ENCODE measurements around the gene LAD1.

The LAD1 gene

GRCh38 chr1:201404055-201404454 is 4.9 kb upstream of the LAD1 start:
- WGBS (ENCODE audit: insufficient coverage, insufficient read length): no CpG with 5 or more reads among the region's 7 CpGs
- Histone ChIP-seq H3K9me3 (ENCODE audit: control insufficient read depth, insufficient read depth, low read length) (no peaks in the 10 kb centered on the region), H3K27me3 (ENCODE audit: control insufficient read depth, insufficient read depth, low read length) (peaks cover 1% of the 10 kb centered on the region; the same call in 1 of the 2 replicates), H3K36me3 (ENCODE audit: control insufficient read depth, insufficient read depth, low read length) (no peaks in the 10 kb centered on the region), H3K4me1 (ENCODE audit: control insufficient read depth, insufficient read depth, low read length) (no peaks in the 10 kb centered on the region; the same call in 1 of the 2 replicates), H3K4me3 (ENCODE audit: low read length) (no peak overlapping the region), H3K27ac (ENCODE audit: low read length) (no peak overlapping the region)
- DNase-seq (ENCODE audit: low read depth, low spot score): no peak

DNA sequence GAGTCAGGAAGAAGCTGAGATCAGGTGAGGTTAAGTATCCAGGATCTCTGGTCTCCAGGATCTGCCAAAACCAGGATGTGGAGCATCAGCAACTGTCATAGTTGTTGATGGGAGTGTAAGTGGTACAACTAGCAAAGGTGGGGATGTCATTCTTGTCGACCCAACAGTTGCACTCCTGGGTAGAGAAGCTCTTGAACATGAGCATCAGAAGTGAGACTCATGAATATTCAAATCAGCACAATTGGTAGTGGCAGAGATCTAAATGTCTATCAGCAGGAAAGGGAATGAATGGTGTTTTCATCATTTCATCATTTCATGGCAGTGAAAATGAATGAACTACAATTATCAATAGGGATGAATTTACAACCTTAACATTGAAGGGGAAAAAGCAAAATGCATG is 4.2 kb upstream of the LAD1 start:
- no CpG with 5 or more reads among the region's 1 CpG for WGBS (ENCODE audit: insufficient coverage, insufficient read length)
- Histone ChIP-seq H3K9me3 (ENCODE audit: control insufficient read depth, insufficient read depth, low read length) (no peaks in the 10 kb centered on the region), H3K4me1 (ENCODE audit: control insufficient read depth, insufficient read depth, low read length) (peaks cover 2% of the 10 kb centered on the region), H3K4me3 (ENCODE audit: low read length) (no peak overlapping the region), H3K27ac (ENCODE audit: low read length) (no peak overlapping the region), H3K27me3 (ENCODE audit: control insufficient read depth, insufficient read depth, low read length) (peaks cover 1% of the 10 kb centered on the region; the same call in 1 of the 2 replicates), H3K36me3 (ENCODE audit: control insufficient read depth, insufficient read depth, low read length) (no peaks in the 10 kb centered on the region)
- no peak for DNase-seq (ENCODE audit: low read depth, low spot score)

GRCh38 chr1:201401700-201402099 is 2.6 kb upstream of the LAD1 start:
- no peaks in the 10 kb centered on the region for H3K9me3 ChIP-seq (ENCODE audit: control insufficient read depth, insufficient read depth, low read length)
- DNase-seq (ENCODE audit: low read depth, low spot score): no peak
- no peaks in the 10 kb centered on the region for H3K36me3 ChIP-seq (ENCODE audit: control insufficient read depth, insufficient read depth, low read length)
- no CpG with 5 or more reads among the region's 2 CpGs for WGBS (ENCODE audit: insufficient coverage, insufficient read length)
- peaks cover 1% of the 10 kb centered on the region; the same call in 1 of the 2 replicates for H3K27me3 ChIP-seq (ENCODE audit: control insufficient read depth, insufficient read depth, low read length)
- H3K4me1 ChIP-seq (ENCODE audit: control insufficient read depth, insufficient read depth, low read length): peaks cover 2% of the 10 kb centered on the region
- no peak overlapping the region for H3K27ac ChIP-seq (ENCODE audit: low read length)
- H3K4me3 ChIP-seq (ENCODE audit: low read length): no peak overlapping the region

GRCh38 chr1:201400852-201401230 is 1.7 kb upstream of the LAD1 start:
- Histone ChIP-seq H3K4me1 (ENCODE audit: control insufficient read depth, insufficient read depth, low read length) (peaks cover 2% of the 10 kb centered on the region), H3K27ac (ENCODE audit: low read length) (no peak overlapping the region), H3K4me3 (ENCODE audit: low read length) (no peak overlapping the region), H3K27me3 (ENCODE audit: control insufficient read depth, insufficient read depth, low read length) (peaks cover 1% of the 10 kb centered on the region; the same call in 1 of the 2 replicates), H3K36me3 (ENCODE audit: control insufficient read depth, insufficient read depth, low read length) (no peaks in the 10 kb centered on the region), H3K9me3 (ENCODE audit: control insufficient read depth, insufficient read depth, low read length) (no peaks in the 10 kb centered on the region)
- no CpG with 5 or more reads among the region's 2 CpGs for WGBS (ENCODE audit: insufficient coverage, insufficient read length)
- DNase-seq (ENCODE audit: low read depth, low spot score): no peak

GRCh38 chr1:201400212-201400851 is 1.2 kb upstream of the LAD1 start:
- Histone ChIP-seq H3K4me3 (ENCODE audit: low read length) (no peak overlapping the region), H3K27ac (ENCODE audit: low read length) (no peak overlapping the region), H3K4me1 (ENCODE audit: control insufficient read depth, insufficient read depth, low read length) (peaks cover 2% of the 10 kb centered on the region), H3K36me3 (ENCODE audit: control insufficient read depth, insufficient read depth, low read length) (no peaks in the 10 kb centered on the region), H3K27me3 (ENCODE audit: control insufficient read depth, insufficient read depth, low read length) (peaks cover 1% of the 10 kb centered on the region; the same call in 1 of the 2 replicates), H3K9me3 (ENCODE audit: control insufficient read depth, insufficient read depth, low read length) (no peaks in the 10 kb centered on the region)
- DNase-seq (ENCODE audit: low read depth, low spot score): no peak
- no CpG with 5 or more reads among the region's 11 CpGs for WGBS (ENCODE audit: insufficient coverage, insufficient read length)

DNA sequence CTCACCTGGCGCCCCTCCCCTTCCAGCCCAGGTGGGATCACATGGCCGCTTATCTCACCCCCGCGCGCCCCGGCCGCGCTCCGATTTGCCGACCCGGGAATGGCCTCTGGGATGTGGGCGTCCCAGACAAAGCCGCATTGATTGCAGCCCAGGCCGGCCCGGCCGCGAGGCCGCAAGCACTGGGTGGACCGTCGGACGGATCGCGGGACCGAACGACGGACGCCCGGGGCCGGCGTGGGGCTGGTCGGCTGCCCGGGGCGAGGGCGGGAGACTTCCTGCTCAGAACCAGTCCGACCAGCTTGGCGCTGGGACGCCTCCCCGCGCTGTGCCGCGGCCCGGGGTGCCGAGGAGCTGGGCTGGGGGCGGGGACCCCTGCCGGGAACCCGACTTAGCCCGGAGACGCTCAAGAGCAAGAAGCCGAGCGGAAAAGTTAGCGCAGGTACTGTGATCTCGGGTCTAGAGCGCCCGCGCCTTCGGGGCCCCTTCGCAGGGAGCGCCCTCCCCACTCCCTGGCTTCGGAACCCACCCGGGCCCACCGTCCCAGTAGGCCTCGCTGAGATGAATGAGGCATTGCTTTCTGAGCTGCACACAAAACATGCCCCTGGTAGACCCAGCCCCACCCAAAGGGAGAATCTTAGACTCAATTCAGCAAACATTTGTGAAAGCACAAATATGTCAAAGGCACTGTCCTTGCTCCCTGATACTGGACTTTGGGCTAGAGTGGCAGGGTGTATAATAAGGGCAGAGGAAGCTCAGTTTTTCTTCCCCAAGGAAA is 415 bp upstream of the LAD1 start:
- Histone ChIP-seq H3K27ac (ENCODE audit: low read length) (no peak overlapping the region), H3K27me3 (ENCODE audit: control insufficient read depth, insufficient read depth, low read length) (peaks cover 1% of the 10 kb centered on the region; the same call in 1 of the 2 replicates), H3K36me3 (ENCODE audit: control insufficient read depth, insufficient read depth, low read length) (no peaks in the 10 kb centered on the region), H3K4me1 (ENCODE audit: control insufficient read depth, insufficient read depth, low read length) (peaks cover 5% of the 10 kb centered on the region), H3K4me3 (ENCODE audit: low read length) (peak overlapping the region; percentile 42; the same call in 1 of the 2 replicates), H3K9me3 (ENCODE audit: control insufficient read depth, insufficient read depth, low read length) (no peaks in the 10 kb centered on the region)
- peak; percentile 35 for DNase-seq (ENCODE audit: low read depth, low spot score)
- no CpG with 5 or more reads among the region's 62 CpGs for WGBS (ENCODE audit: insufficient coverage, insufficient read length)

GRCh38 chr1:201397675-201398074 is 1.4 kb downstream of the LAD1 start:
- Histone ChIP-seq H3K9me3 (ENCODE audit: control insufficient read depth, insufficient read depth, low read length) (no peaks in the 10 kb centered on the region), H3K36me3 (ENCODE audit: control insufficient read depth, insufficient read depth, low read length) (no peaks in the 10 kb centered on the region), H3K27me3 (ENCODE audit: control insufficient read depth, insufficient read depth, low read length) (peaks cover 1% of the 10 kb centered on the region; the same call in 1 of the 2 replicates), H3K4me3 (ENCODE audit: low read length) (no peak overlapping the region), H3K4me1 (ENCODE audit: control insufficient read depth, insufficient read depth, low read length) (peaks cover 8% of the 10 kb centered on the region), H3K27ac (ENCODE audit: low read length) (no peak overlapping the region)
- WGBS (ENCODE audit: insufficient coverage, insufficient read length): no CpG with 5 or more reads among the region's 2 CpGs
- no peak for DNase-seq (ENCODE audit: low read depth, low spot score)

- Histone ChIP-seq H3K4me1 (ENCODE audit: control insufficient read depth, insufficient read depth, low read length) (peaks cover 8% of the 10 kb centered on the region), H3K27me3 (ENCODE audit: control insufficient read depth, insufficient read depth, low read length) (peaks cover 1% of the 10 kb centered on the region; the same call in 1 of the 2 replicates), H3K36me3 (ENCODE audit: control insufficient read depth, insufficient read depth, low read length) (no peaks in the 10 kb centered on the region), H3K9me3 (ENCODE audit: control insufficient read depth, insufficient read depth, low read length) (no peaks in the 10 kb centered on the region), H3K4me3 (ENCODE audit: low read length) (no peak overlapping the region), H3K27ac (ENCODE audit: low read length) (no peak overlapping the region)
- DNase-seq (ENCODE audit: low read depth, low spot score): no peak
- no CpG with 5 or more reads among the region's 10 CpGs for WGBS (ENCODE audit: insufficient coverage, insufficient read length)
These were observed 2.2 kb downstream of the LAD1 start for GRCh38 chr1:201396861-201397464.

DNA sequence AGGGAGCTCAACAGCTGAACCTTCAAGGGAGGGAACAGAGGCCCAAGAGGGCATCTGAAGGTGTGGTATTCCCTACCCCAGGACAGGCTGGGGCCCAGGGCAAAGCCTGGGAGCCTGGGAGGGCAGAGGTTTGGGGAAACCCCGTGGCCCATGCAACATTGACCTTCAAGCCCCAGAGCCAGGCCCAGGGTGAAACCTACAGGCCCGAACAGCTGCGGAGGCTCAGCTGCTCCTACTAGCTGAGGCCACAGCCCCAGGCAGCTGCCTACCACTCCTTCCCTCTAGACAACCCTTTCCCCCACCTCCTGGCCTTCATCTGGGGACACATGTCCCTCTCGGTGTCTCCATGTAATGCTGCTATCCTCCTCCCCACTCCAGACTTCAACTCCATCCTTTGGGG is 3.2 kb downstream of the LAD1 start:
- Histone ChIP-seq H3K4me3 (ENCODE audit: low read length) (no peak overlapping the region), H3K9me3 (ENCODE audit: control insufficient read depth, insufficient read depth, low read length) (no peaks in the 10 kb centered on the region), H3K4me1 (ENCODE audit: control insufficient read depth, insufficient read depth, low read length) (peaks cover 8% of the 10 kb centered on the region), H3K27ac (ENCODE audit: low read length) (no peak overlapping the region), H3K36me3 (ENCODE audit: control insufficient read depth, insufficient read depth, low read length) (no peaks in the 10 kb centered on the region), H3K27me3 (ENCODE audit: control insufficient read depth, insufficient read depth, low read length) (peaks cover 1% of the 10 kb centered on the region; the same call in 1 of the 2 replicates)
- no CpG with 5 or more reads among the region's 4 CpGs for WGBS (ENCODE audit: insufficient coverage, insufficient read length)
- DNase-seq (ENCODE audit: low read depth, low spot score): no peak

DNA sequence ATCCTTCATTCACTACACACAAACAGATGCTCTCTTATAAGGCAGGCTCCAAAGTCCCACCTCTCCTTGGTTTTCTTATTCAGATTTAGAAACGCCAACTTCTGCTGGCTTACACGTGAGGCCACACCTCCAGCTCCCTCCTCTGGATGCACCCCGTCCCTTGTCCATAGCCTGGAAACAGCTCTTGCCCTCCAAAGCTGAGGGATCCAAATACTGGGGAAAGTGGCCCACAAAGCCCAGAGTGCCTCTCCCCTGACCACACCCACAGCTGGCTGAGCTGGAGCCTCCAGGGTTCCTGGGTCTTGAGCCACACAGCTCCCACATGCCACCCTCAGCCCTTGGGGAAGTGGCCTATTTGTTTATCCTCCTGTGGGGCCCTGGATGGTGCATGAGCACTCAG is 4.5 kb downstream of the LAD1 start:
- Histone ChIP-seq H3K9me3 (ENCODE audit: control insufficient read depth, insufficient read depth, low read length) (no peaks in the 10 kb centered on the region), H3K4me3 (ENCODE audit: low read length) (no peak overlapping the region), H3K36me3 (ENCODE audit: control insufficient read depth, insufficient read depth, low read length) (no peaks in the 10 kb centered on the region), H3K27ac (ENCODE audit: low read length) (no peak overlapping the region), H3K27me3 (ENCODE audit: control insufficient read depth, insufficient read depth, low read length) (no peaks in the 10 kb centered on the region), H3K4me1 (ENCODE audit: control insufficient read depth, insufficient read depth, low read length) (peaks cover 8% of the 10 kb centered on the region)
- no CpG with 5 or more reads among the region's 3 CpGs for WGBS (ENCODE audit: insufficient coverage, insufficient read length)
- DNase-seq (ENCODE audit: low read depth, low spot score): no peak
